Loucy (cell line): ENCODE data around the gene SCOC.

Source experiments
- H2AFZ ChIP-seq: fragments of 200-600 bp; sonication (generic); 2 replicates; pipeline ENCODE4 v1.6.0; 2016; ENCODE audit warnings: antibody characterized with exemption, mild to moderate bottlenecking, low read length, moderate library complexity
- H3F3A ChIP-seq: fragments of 200-600 bp; 2 replicates; pipeline ENCODE4 v1.6.0; 2016; ENCODE audit warnings: antibody characterized with exemption, low read depth, mild to moderate bottlenecking
- H3K27me3 ChIP-seq: fragments of 200-600 bp; sonication (generic); 2 replicates; pipeline ENCODE4 v1.6.1; 2014; ENCODE audit warnings: low read length, mild to moderate bottlenecking; ENCODE audit not compliant: insufficient read depth, poor library complexity, severe bottlenecking
- H3K36me3 ChIP-seq: fragments of 200-600 bp; sonication (generic); 2 replicates; pipeline ENCODE4 v1.6.1; 2016; ENCODE audit warnings: low read length; ENCODE audit not compliant: insufficient read depth
- H3K4me1 ChIP-seq: fragments of 200-600 bp; sonication (generic); 2 replicates; pipeline ENCODE4 v1.5.1; 2014; ENCODE audit warnings: low read length, mild to moderate bottlenecking; ENCODE audit not compliant: insufficient read depth, poor library complexity, severe bottlenecking
- H3K4me2 ChIP-seq: fragments of 200-600 bp; sonication (generic); 2 replicates; pipeline ENCODE4 v1.6.0; 2014; ENCODE audit warnings: antibody characterized with exemption, low read length, low read depth, mild to moderate bottlenecking; ENCODE audit not compliant: poor library complexity, severe bottlenecking
- H3K4me3 ChIP-seq: fragments of 200-600 bp; sonication (generic); 2 replicates; pipeline ENCODE4 v1.5.1; 2014; ENCODE audit warnings: low read length, mild to moderate bottlenecking, mixed read lengths; ENCODE audit not compliant: poor library complexity, severe bottlenecking
- H3K79me2 ChIP-seq: fragments of 200-600 bp; sonication (generic); 2 replicates; pipeline ENCODE4 v1.6.1; 2014; ENCODE audit warnings: low read length; ENCODE audit not compliant: insufficient read depth
- H3K9ac ChIP-seq: fragments of 200-600 bp; sonication (generic); 2 replicates; pipeline ENCODE4 v1.6.0; 2014; ENCODE audit warnings: mild to moderate bottlenecking, low read depth, low read length, moderate library complexity; ENCODE audit not compliant: poor library complexity, severe bottlenecking
- H3K9me2 ChIP-seq: fragments of 200-600 bp; sonication (generic); replicated peaks from 2 replicates; pipeline ENCODE4 v1.6.1; 2016; ENCODE audit warnings: low read depth, low read length, mixed read lengths
- H3K9me3 ChIP-seq: fragments of 200-600 bp; sonication (generic); 2 replicates; pipeline ENCODE4 v1.6.1; 2014; ENCODE audit warnings: mild to moderate bottlenecking, antibody characterized with exemption, low read length, low read depth; ENCODE audit not compliant: insufficient read depth
- H4K20me1 ChIP-seq: fragments of 200-600 bp; sonication (generic); 2 replicates; pipeline ENCODE4 v1.6.0; 2014; ENCODE audit warnings: antibody characterized with exemption, low read length, mild to moderate bottlenecking; ENCODE audit not compliant: insufficient read depth, poor library complexity, severe bottlenecking
- CTCF ChIP-seq: fragments of 200-600 bp; sonication (generic); conservative IDR thresholded peaks from 2 replicates; pipeline ENCODE4 v1.5.1; 2014; ENCODE audit warnings: mild to moderate bottlenecking, antibody characterized with exemption, low read length
- EZH2phosphoT487 ChIP-seq: fragments of 200-600 bp; IDR thresholded peaks from 2 replicates; pipeline ENCODE4 v1.6.1; 2018; ENCODE audit warnings: antibody characterized with exemption, mild to moderate bottlenecking, moderate library complexity, borderline replicate concordance

The SCOC gene

DNA sequence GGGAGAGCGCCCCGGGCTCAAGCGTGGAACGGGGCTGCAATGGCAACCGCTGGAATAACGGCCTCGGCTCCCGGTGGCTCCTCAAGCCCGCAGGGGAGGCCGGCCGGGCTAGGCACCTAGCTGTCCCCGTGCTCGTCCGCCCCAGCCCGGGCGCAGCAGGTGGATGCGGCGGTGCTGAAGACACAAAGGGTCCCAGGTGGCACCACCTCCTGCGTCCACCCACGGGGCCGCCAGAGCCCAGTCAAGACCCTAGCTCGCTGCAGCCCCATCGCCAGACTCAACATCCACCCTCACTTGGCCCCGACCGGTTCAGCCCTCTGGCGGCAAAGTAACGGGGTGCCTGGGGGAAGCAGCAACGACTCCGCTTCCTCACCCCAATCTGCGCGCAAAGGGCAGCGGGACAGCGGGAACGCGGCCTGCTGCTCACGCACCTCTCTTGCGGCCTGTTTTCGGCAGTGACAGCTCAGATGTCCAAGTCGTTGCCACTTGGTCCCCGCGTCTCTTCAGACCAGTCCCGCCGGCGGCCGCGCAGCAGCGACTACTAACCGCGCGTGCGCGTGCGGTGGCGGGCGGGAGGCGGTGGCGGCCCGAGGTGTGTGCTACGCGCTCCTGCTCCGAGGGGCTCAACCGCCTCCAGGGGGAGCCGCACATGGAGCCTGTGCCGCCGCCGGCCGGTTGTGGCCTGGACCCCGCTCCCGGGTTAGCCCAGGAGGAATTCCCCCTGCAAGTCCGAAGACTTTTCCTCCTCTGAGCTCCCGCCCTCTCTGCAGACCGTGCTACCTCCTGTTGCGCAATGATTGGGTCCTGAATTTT lies 53.9 kb downstream of the SCOC start, which contains the start of gene CLGN:
Gene CLGN, minus strand, starts transcription at position 543 of the 813 bp plus-strand sequence. CDS start 14,570 bp downstream, outside the sequence.
- H4K20me1 ChIP-seq: no peaks in the 10 kb centered on the region
- no peaks in the 10 kb centered on the region for H3F3A ChIP-seq
- no peaks in the 10 kb centered on the region for H3K36me3 ChIP-seq
- H3K4me1 ChIP-seq: peaks cover 10% of the 10 kb centered on the region
- no peak for TF ChIP-seq EZH2phosphoT487
- TF ChIP-seq CTCF: peak; percentile 59
- no peaks in the 10 kb centered on the region for H3K27me3 ChIP-seq
- H3K4me2 ChIP-seq: peak within 1 kb of the TSS; percentile 90
- H3K79me2 ChIP-seq: peaks cover 15% of the 10 kb centered on the region
- H3K9me3 ChIP-seq: no peaks in the 10 kb centered on the region
- peak within 1 kb of the TSS; percentile 79 for H3K9ac ChIP-seq
- H3K4me3 ChIP-seq: peak within 1 kb of the TSS; percentile 84
- H3K9me2 ChIP-seq: no peaks in the 10 kb centered on the region
- peak within 1 kb of the TSS; percentile 96 for H2AFZ ChIP-seq

DNA sequence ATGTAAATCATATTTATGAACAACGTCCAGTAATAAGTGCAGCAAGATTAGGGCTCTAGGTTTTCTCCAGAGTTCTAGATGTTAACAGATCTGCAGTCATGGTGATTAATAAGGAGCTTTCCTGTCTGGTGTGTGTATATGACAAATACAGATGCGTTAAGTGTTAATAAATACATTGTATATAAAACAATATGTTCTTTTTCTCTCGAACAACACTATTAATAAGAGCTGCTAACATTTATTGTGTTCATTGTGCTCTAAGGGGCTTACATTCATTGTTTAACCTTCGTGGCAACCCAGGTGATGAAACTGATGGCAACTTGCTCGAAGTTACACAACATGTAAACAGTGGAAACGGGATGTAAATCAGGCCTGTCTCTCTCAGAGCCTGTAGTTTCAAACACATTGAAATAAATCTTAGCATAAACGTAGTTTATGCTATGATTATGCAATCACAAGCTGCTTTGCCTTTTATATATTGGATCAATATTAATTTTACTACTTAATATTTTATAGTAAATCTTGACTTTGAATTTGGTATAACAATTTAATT lies 54.5 kb downstream of the SCOC start:
- peak overlapping the region; percentile 79 for H3K9ac ChIP-seq
- H3K9me3 ChIP-seq: no peaks in the 10 kb centered on the region
- H3K4me1 ChIP-seq: peaks cover 10% of the 10 kb centered on the region
- peaks cover 15% of the 10 kb centered on the region for H3K79me2 ChIP-seq
- H3F3A ChIP-seq: no peaks in the 10 kb centered on the region
- no peaks in the 10 kb centered on the region for H3K27me3 ChIP-seq
- peak overlapping the region; percentile 90 for H3K4me2 ChIP-seq
- no peaks in the 10 kb centered on the region for H3K9me2 ChIP-seq
- TF ChIP-seq CTCF (no peak), EZH2phosphoT487 (no peak)
- peak overlapping the region; percentile 96 for H2AFZ ChIP-seq
- no peaks in the 10 kb centered on the region for H4K20me1 ChIP-seq
- no peaks in the 10 kb centered on the region for H3K36me3 ChIP-seq
- H3K4me3 ChIP-seq: peak overlapping the region; percentile 84
